ENCODE data around the gene MCHR1.

The MCHR1 gene

DNA sequence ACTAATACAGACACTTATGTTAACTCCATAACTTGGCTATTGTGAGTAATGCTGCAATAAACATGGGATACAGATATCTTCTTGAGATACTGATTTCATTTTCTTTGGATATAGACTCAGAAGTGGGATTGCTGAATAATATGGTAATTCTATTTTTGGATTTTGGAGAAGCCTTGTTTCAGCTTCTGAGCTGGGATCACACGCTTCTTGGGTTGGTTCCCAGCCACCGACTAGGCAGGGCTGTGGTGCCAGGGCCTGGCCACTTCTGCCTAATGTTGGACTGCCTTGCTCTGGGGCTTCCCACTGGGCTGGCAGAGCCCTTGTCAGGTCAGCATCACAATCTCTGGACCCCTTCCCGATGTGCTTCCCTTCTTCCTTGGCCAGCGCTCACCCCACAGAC is 14.0 kb upstream of the MCHR1 start:
- TF ChIP-seq FOXM1 (IDR thresholded peaks at IDR 0.05; ENCODE audit: borderline replicate concordance, low read depth) (no peak), EP300 (IDR thresholded peaks at IDR 0.05; ENCODE audit: borderline replicate concordance) (no peak), TAF1 (IDR thresholded peaks at IDR 0.05; ENCODE audit: low read depth) (no peak), YY1 (IDR thresholded peaks at IDR 0.05; ENCODE audit: low read depth) (no peak), TEAD4 (IDR thresholded peaks at IDR 0.05) (no peak), TCF12 (IDR thresholded peaks at IDR 0.05; ENCODE audit: low read depth) (no peak), ZBTB7A (IDR thresholded peaks at IDR 0.05; ENCODE audit: low read depth) (no peak), RAD21 (IDR thresholded peaks at IDR 0.05; ENCODE audit: low read depth) (no peak), NFIC (IDR thresholded peaks at IDR 0.05) (no peak), CREB1 (IDR thresholded peaks at IDR 0.05; ENCODE audit: low read depth) (no peak), CEBPB (IDR thresholded peaks at IDR 0.05) (no peak), EGR1 (IDR thresholded peaks at IDR 0.05) (no peak)
- TF ChIP-seq, protein P1, sequence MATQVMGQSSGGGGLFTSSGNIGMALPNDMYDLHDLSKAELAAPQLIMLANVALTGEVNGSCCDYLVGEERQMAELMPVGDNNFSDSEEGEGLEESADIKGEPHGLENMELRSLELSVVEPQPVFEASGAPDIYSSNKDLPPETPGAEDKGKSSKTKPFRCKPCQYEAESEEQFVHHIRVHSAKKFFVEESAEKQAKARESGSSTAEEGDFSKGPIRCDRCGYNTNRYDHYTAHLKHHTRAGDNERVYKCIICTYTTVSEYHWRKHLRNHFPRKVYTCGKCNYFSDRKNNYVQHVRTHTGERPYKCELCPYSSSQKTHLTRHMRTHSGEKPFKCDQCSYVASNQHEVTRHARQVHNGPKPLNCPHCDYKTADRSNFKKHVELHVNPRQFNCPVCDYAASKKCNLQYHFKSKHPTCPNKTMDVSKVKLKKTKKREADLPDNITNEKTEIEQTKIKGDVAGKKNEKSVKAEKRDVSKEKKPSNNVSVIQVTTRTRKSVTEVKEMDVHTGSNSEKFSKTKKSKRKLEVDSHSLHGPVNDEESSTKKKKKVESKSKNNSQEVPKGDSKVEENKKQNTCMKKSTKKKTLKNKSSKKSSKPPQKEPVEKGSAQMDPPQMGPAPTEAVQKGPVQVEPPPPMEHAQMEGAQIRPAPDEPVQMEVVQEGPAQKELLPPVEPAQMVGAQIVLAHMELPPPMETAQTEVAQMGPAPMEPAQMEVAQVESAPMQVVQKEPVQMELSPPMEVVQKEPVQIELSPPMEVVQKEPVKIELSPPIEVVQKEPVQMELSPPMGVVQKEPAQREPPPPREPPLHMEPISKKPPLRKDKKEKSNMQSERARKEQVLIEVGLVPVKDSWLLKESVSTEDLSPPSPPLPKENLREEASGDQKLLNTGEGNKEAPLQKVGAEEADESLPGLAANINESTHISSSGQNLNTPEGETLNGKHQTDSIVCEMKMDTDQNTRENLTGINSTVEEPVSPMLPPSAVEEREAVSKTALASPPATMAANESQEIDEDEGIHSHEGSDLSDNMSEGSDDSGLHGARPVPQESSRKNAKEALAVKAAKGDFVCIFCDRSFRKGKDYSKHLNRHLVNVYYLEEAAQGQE (IDR thresholded peaks at IDR 0.05; ENCODE audit: low read depth) = no peak
- TF ChIP-seq, protein P2, sequence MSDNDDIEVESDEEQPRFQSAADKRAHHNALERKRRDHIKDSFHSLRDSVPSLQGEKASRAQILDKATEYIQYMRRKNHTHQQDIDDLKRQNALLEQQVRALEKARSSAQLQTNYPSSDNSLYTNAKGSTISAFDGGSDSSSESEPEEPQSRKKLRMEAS (IDR thresholded peaks at IDR 0.05) = no peak
- TF ChIP-seq, protein P3, sequence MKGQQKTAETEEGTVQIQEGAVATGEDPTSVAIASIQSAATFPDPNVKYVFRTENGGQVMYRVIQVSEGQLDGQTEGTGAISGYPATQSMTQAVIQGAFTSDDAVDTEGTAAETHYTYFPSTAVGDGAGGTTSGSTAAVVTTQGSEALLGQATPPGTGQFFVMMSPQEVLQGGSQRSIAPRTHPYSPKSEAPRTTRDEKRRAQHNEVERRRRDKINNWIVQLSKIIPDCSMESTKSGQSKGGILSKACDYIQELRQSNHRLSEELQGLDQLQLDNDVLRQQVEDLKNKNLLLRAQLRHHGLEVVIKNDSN (IDR thresholded peaks at IDR 0.05) = no peak

DNA sequence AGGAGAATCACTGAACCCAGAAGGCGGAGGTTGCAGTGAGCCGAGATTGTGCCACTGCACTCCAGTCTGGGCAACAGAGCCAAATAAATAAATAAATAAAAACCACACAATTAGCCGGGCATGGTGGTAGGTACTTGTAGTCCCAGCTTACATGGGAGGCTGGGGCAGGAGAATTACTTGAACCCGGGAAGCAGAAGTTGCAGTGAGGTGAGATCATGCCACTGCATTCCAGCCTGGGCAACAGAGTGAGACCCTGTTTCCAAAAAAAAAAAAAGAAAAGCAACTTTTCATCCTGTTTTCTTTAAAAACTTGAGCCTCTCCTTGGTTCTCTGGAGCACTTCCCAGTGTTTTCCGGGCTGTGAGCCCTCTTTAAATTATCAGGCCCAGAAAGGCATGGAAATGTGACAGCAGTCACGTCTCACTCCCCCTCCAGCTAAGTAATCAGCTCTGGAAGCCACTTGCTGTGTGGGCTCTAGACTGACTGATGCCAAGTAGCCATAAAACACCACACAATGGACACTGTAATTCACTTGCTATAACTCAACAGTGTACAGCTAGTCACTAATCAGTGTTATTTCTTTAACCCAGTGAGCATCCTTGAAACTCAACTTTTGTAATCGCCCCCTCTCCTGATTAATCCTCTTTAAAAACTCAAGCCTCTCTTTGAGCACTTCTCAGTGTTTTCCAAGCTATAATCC is 13.0 kb upstream of the MCHR1 start:
- no peak for TF ChIP-seq NFIC (IDR thresholded peaks at IDR 0.05)
- TF ChIP-seq EP300 (IDR thresholded peaks at IDR 0.05; ENCODE audit: borderline replicate concordance) = no peak
- TF ChIP-seq EGR1 (IDR thresholded peaks at IDR 0.05) = no peak
- TF ChIP-seq RAD21 (IDR thresholded peaks at IDR 0.05; ENCODE audit: low read depth) = no peak
- no peak for TF ChIP-seq FOXM1 (IDR thresholded peaks at IDR 0.05; ENCODE audit: borderline replicate concordance, low read depth)
- TF ChIP-seq, protein P3 (IDR thresholded peaks at IDR 0.05) = no peak

DNA sequence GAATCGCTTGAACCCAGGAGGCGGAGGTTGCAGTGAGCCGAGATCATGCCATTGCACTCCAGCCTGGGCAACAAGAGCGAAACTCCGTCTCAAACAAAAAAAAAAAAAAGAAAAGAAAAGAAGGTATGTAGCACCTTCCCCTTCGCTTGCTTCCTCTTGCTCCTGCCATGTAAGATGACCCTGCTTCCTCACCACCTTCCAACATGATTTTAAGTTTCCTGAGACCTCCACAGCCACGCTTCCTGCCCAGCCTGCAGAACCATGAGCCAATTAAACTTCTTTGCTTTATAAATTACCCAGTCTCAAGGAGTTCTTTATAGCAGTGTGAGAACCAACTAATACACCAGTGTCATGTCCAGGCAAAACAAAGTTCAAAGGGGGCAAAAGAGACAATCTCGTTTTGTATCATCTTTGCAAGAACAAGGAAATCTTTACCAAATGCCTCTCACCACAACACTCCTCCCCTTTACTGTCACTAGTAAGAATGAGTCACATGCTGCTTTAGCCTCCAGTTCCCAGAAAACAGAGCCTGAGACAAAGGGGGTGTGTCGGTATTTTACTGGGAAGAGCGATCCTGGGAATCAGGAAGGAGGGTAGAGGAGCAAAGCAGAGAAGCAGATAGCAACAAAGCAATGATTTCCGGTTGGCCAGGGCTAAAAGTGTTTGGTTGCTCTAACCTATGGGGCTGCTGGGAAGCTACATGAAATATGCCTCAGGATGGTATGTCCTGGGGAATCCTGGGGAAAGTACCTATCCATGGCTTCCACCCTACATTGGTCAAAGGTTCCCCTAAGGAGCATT is 10.5 kb upstream of the MCHR1 start:
- TF ChIP-seq TEAD4 (IDR thresholded peaks at IDR 0.05) = no peak
- TF ChIP-seq, protein P1 (IDR thresholded peaks at IDR 0.05; ENCODE audit: low read depth) = no peak
- TF ChIP-seq RAD21 (IDR thresholded peaks at IDR 0.05; ENCODE audit: low read depth) = no peak
- TF ChIP-seq FOXM1 (IDR thresholded peaks at IDR 0.05; ENCODE audit: borderline replicate concordance, low read depth) = no peak
- TF ChIP-seq CREB1 (IDR thresholded peaks at IDR 0.05; ENCODE audit: low read depth) = no peak
- no peak for TF ChIP-seq NFIC (IDR thresholded peaks at IDR 0.05)
- TF ChIP-seq, protein P3 (IDR thresholded peaks at IDR 0.05) = no peak
- no peak for TF ChIP-seq EGR1 (IDR thresholded peaks at IDR 0.05)
- TF ChIP-seq, protein P2 (IDR thresholded peaks at IDR 0.05) = no peak
- no peak for TF ChIP-seq TCF12 (IDR thresholded peaks at IDR 0.05; ENCODE audit: low read depth)
- TF ChIP-seq ZBTB7A (IDR thresholded peaks at IDR 0.05; ENCODE audit: low read depth) = no peak
- TF ChIP-seq CEBPB (IDR thresholded peaks at IDR 0.05) = no peak
- no peak for TF ChIP-seq YY1 (IDR thresholded peaks at IDR 0.05; ENCODE audit: low read depth)

DNA sequence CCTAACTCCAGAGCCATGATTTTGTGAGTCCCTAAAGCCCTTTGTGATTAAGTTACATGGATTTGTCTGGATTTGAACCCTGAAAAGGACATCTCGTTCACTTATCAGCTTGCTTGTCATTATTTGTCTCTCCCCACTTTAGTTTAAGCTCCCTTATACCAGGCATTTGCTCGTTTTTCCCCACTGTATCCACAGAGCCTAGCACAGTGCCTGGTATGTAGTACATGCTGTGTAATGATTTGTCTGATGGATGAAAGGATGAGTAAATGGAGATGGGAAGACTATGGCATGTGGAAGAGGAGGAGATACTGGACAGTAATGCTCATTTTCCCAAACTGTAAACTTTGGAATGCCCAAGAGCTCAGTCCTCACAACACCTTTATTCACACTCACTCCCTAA is 9.2 kb upstream of the MCHR1 start:
- TF ChIP-seq TEAD4 (IDR thresholded peaks at IDR 0.05) = no peak
- no peak for TF ChIP-seq RAD21 (IDR thresholded peaks at IDR 0.05; ENCODE audit: low read depth)
- TF ChIP-seq FOXM1 (IDR thresholded peaks at IDR 0.05; ENCODE audit: borderline replicate concordance, low read depth) = no peak
- TF ChIP-seq YY1 (IDR thresholded peaks at IDR 0.05; ENCODE audit: low read depth) = no peak
- no peak for TF ChIP-seq NFIC (IDR thresholded peaks at IDR 0.05)
- TF ChIP-seq, protein P3 (IDR thresholded peaks at IDR 0.05) = no peak
- TF ChIP-seq, protein P1 (IDR thresholded peaks at IDR 0.05; ENCODE audit: low read depth) = no peak
- no peak for TF ChIP-seq EP300 (IDR thresholded peaks at IDR 0.05; ENCODE audit: borderline replicate concordance)
- no peak for TF ChIP-seq ZBTB7A (IDR thresholded peaks at IDR 0.05; ENCODE audit: low read depth)
- TF ChIP-seq CEBPB (IDR thresholded peaks at IDR 0.05) = no peak
- no peak for TF ChIP-seq TCF12 (IDR thresholded peaks at IDR 0.05; ENCODE audit: low read depth)
- no peak for TF ChIP-seq EGR1 (IDR thresholded peaks at IDR 0.05)
- TF ChIP-seq, protein P2 (IDR thresholded peaks at IDR 0.05) = no peak
- TF ChIP-seq TAF1 (IDR thresholded peaks at IDR 0.05; ENCODE audit: low read depth) = no peak

Measured in Ishikawa (cell line).